ENCODE results near the gene GOLPH3. TPM values are rescaled to one million over a fixed set of nuclear protein-coding genes. Genes with fewer than 3 reads are reported as not detected.
A peak's percentile ranks its signal among the peaks of the same experiment; 100 is the strongest.

GOLPH3 gene
- total RNA-seq, 2 donors from 2014 or later, result 59.1 to 61.9 TPM

GRCh38 chr5:32099486-32100035 is 74.6 kb downstream of the GOLPH3 start:
- H3K9me3 ChIP-seq (ENCODE audit: control insufficient read depth, low read length, poor library complexity, severe bottlenecking), result no peaks in the 10 kb centered on the region
- Mint-ChIP-seq H3K4me1 (no peaks in the 10 kb centered on the region), H3K27me3 (no peaks in the 10 kb centered on the region), H3K36me3 (ENCODE audit: low read depth) (no peaks in the 10 kb centered on the region), H3K27ac (no peak overlapping the region), H3K4me3 (no peak overlapping the region)
- ATAC-seq (no peak), DNase-seq (no peak)

DNA sequence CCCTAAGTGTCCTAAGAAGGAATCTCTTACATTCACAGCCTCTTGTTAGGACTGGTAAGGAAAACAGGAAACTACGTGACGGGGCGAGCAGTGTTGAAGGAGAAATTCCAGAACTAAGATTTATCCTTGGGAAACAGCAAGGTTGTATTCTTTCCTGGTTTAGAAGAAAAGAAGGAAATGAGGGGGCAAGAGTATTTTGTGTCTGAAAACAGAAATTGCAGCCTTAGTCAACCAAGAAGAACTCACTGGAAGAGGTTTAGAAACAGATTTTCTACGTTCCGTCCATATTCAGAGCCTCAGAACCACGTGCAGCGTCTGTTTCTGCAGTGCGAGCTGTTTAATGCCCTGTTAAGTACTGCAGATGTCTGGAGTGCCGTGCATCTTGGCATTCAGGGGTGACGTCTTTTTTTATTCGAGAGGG is 75.2 kb downstream of the GOLPH3 start:
- no peak for DNase-seq
- Mint-ChIP-seq H3K27me3 (no peaks in the 10 kb centered on the region), H3K27ac (peak overlapping the region; percentile 11), H3K4me1 (no peaks in the 10 kb centered on the region), H3K36me3 (ENCODE audit: low read depth) (no peaks in the 10 kb centered on the region), H3K4me3 (no peak overlapping the region)
- no peaks in the 10 kb centered on the region for H3K9me3 ChIP-seq (ENCODE audit: control insufficient read depth, low read length, poor library complexity, severe bottlenecking)
- ATAC-seq, result no peak

GRCh38 chr5:32098291-32098690 is 75.8 kb downstream of the GOLPH3 start:
- DNase-seq (no peak), ATAC-seq (no peak)
- Mint-ChIP-seq H3K36me3 (ENCODE audit: low read depth) (no peaks in the 10 kb centered on the region), H3K27ac (peak overlapping the region; percentile 11), H3K27me3 (no peaks in the 10 kb centered on the region), H3K4me3 (no peak overlapping the region), H3K4me1 (peaks cover 1% of the 10 kb centered on the region)
- H3K9me3 ChIP-seq (ENCODE audit: control insufficient read depth, low read length, poor library complexity, severe bottlenecking), result no peaks in the 10 kb centered on the region

GRCh38 chr5:32096891-32097595 is 77.1 kb downstream of the GOLPH3 start:
- no peaks in the 10 kb centered on the region for H3K36me3 Mint-ChIP-seq (ENCODE audit: low read depth)
- peaks cover 4% of the 10 kb centered on the region for H3K4me1 Mint-ChIP-seq
- no peaks in the 10 kb centered on the region for H3K27me3 Mint-ChIP-seq
- ATAC-seq (no peak), DNase-seq (no peak)
- H3K4me3 Mint-ChIP-seq, result no peak overlapping the region
- H3K9me3 ChIP-seq (ENCODE audit: control insufficient read depth, low read length, poor library complexity, severe bottlenecking), result no peaks in the 10 kb centered on the region
- H3K27ac Mint-ChIP-seq, result peak overlapping the region; percentile 6

GRCh38 chr5:32095261-32095671 is 78.9 kb downstream of the GOLPH3 start:
- H3K4me1 Mint-ChIP-seq, result peaks cover 4% of the 10 kb centered on the region
- no peaks in the 10 kb centered on the region for H3K27me3 Mint-ChIP-seq
- H3K27ac Mint-ChIP-seq, result no peak overlapping the region
- ATAC-seq, result no peak
- H3K4me3 Mint-ChIP-seq, result no peak overlapping the region
- no peaks in the 10 kb centered on the region for H3K9me3 ChIP-seq (ENCODE audit: control insufficient read depth, low read length, poor library complexity, severe bottlenecking)
- DNase-seq, result no peak
- H3K36me3 Mint-ChIP-seq (ENCODE audit: low read depth), result no peaks in the 10 kb centered on the region

GRCh38 chr5:32094691-32095090 is 79.4 kb downstream of the GOLPH3 start:
- Mint-ChIP-seq H3K4me1 (peaks cover 4% of the 10 kb centered on the region), H3K27me3 (no peaks in the 10 kb centered on the region), H3K4me3 (no peak overlapping the region), H3K36me3 (ENCODE audit: low read depth) (no peaks in the 10 kb centered on the region), H3K27ac (no peak overlapping the region)
- DNase-seq (no peak), ATAC-seq (no peak)
- no peaks in the 10 kb centered on the region for H3K9me3 ChIP-seq (ENCODE audit: control insufficient read depth, low read length, poor library complexity, severe bottlenecking)

DNA sequence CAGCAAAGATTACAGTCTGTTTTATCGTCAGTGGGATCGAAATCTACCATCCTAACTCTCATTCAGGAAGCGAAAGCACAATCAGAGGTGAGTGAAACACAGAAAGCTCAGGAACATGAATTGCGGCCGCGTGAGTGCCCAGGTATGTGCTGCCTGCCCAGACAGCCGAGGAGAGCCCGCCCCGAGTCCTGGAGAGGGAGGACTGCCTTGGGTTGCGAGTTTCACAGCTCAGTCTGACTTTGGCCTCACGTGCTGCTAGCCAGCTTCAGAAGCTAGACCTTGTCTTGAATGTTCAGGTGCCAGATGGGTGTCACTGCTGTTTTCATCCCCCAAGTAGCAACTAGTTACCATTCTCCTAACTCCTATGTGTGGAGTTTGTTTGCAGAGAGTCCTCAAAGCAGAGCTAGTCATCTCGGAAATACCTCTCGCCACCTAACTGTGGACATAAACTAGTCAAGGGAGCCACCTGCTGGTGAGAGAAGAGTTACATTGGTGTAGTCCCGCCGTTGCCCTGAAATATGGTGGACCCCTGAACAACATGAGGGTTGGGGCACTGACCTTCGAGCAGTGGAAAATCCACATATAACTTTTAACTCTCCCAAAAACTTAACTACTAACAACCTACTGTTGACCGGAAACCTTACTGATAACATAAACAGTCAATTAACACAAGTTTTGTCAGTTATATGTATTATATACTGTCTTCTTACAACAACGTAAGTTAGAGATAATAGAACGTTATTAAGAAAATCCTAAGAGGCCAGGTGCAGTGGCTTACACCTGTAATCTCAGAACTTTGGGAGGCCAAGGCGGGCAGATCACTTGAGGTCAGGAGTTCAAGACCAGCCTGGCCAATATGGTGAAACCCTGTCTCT is 80.9 kb downstream of the GOLPH3 start:
- Mint-ChIP-seq H3K4me1 (peaks cover 4% of the 10 kb centered on the region), H3K4me3 (no peak overlapping the region), H3K27ac (peak overlapping the region; percentile 87), H3K36me3 (ENCODE audit: low read depth) (no peaks in the 10 kb centered on the region), H3K27me3 (no peaks in the 10 kb centered on the region)
- ATAC-seq (peak; percentile 87), DNase-seq (peak in 2 of 3 donors; percentile 18 to 44)
- H3K9me3 ChIP-seq (ENCODE audit: control insufficient read depth, low read length, poor library complexity, severe bottlenecking), result no peaks in the 10 kb centered on the region

GRCh38 chr5:32090755-32091128 is 83.4 kb downstream of the GOLPH3 start:
- no peaks in the 10 kb centered on the region for H3K9me3 ChIP-seq (ENCODE audit: control insufficient read depth, low read length, poor library complexity, severe bottlenecking)
- peaks cover 7% of the 10 kb centered on the region for H3K4me1 Mint-ChIP-seq
- DNase-seq, result no peak
- no peaks in the 10 kb centered on the region for H3K27me3 Mint-ChIP-seq
- no peak overlapping the region for H3K27ac Mint-ChIP-seq
- no peaks in the 10 kb centered on the region for H3K36me3 Mint-ChIP-seq (ENCODE audit: low read depth)
- H3K4me3 Mint-ChIP-seq, result no peak overlapping the region
- ATAC-seq, result no peak

- H3K36me3 Mint-ChIP-seq (ENCODE audit: low read depth), result no peaks in the 10 kb centered on the region
- H3K27me3 Mint-ChIP-seq, result no peaks in the 10 kb centered on the region
- ATAC-seq (no peak), DNase-seq (no peak)
- no peaks in the 10 kb centered on the region for H3K9me3 ChIP-seq (ENCODE audit: control insufficient read depth, low read length, poor library complexity, severe bottlenecking)
- H3K27ac Mint-ChIP-seq, result no peak overlapping the region
- H3K4me1 Mint-ChIP-seq, result peaks cover 7% of the 10 kb centered on the region
- no peak overlapping the region for H3K4me3 Mint-ChIP-seq
Measured at GRCh38 chr5:32090026-32090754, 83.9 kb downstream of the GOLPH3 start.

DNA sequence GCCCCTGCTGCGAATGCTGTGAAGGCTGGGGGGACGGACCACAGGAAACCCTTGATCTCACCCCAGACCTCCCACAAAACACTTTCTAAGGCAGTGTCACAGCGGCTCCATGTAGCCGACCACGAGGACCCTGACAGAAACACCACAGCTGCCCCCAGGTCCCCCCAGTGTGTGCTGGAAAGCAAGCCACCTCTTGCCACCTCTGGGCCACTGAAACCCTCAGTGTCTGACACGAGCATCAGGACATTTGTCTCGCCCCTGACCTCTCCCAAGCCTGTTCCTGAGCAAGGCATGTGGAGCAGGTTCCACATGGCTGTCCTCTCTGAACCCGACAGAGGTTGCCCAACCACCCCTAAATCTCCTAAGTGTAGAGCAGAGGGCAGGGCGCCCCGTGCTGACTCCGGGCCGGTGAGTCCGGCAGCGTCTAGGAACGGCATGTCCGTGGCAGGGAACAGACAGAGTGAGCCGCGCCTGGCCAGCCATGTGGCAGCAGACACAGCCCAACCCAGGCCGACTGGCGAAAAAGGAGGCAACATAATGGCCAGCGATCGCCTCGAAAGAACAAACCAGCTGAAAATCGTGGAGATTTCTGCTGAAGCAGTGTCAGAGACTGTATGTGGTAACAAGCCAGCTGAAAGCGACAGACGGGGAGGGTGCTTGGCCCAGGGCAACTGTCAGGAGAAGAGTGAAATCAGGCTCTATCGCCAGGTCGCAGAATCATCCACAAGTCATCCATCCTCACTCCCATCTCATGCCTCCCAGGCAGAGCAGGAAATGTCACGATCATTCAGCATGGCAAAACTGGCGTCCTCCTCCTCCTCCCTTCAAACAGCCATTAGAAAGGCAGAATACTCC is 84.7 kb downstream of the GOLPH3 start:
- Mint-ChIP-seq H3K27ac (no peak overlapping the region), H3K4me1 (peaks cover 7% of the 10 kb centered on the region), H3K27me3 (no peaks in the 10 kb centered on the region), H3K4me3 (no peak overlapping the region), H3K36me3 (ENCODE audit: low read depth) (no peaks in the 10 kb centered on the region)
- no peak for ATAC-seq
- no peak for DNase-seq
- H3K9me3 ChIP-seq (ENCODE audit: control insufficient read depth, low read length, poor library complexity, severe bottlenecking), result no peaks in the 10 kb centered on the region

GRCh38 chr5:32088214-32088613 is 85.9 kb downstream of the GOLPH3 start:
- no peaks in the 10 kb centered on the region for H3K9me3 ChIP-seq (ENCODE audit: control insufficient read depth, low read length, poor library complexity, severe bottlenecking)
- ATAC-seq (no peak), DNase-seq (no peak)
- Mint-ChIP-seq H3K27ac (no peak overlapping the region), H3K36me3 (ENCODE audit: low read depth) (no peaks in the 10 kb centered on the region), H3K4me3 (no peak overlapping the region), H3K4me1 (peaks cover 5% of the 10 kb centered on the region), H3K27me3 (no peaks in the 10 kb centered on the region)
